Activated CD8-positive, alpha-beta memory T cell treated with anti-CD3 and anti-CD28 coated beads for 48 hours (primary cell): Measurements from ENCODE around the gene POGLUT2.

Source experiments
- DNase-seq, 3 experiments: peaks; one replicate each; pipeline ENCODE4 v3.0.0-alpha.2; 2020; ENCODE audit warnings: low read depth in 2 of 3, low spot score in 2 of 3

POGLUT2 gene

DNA sequence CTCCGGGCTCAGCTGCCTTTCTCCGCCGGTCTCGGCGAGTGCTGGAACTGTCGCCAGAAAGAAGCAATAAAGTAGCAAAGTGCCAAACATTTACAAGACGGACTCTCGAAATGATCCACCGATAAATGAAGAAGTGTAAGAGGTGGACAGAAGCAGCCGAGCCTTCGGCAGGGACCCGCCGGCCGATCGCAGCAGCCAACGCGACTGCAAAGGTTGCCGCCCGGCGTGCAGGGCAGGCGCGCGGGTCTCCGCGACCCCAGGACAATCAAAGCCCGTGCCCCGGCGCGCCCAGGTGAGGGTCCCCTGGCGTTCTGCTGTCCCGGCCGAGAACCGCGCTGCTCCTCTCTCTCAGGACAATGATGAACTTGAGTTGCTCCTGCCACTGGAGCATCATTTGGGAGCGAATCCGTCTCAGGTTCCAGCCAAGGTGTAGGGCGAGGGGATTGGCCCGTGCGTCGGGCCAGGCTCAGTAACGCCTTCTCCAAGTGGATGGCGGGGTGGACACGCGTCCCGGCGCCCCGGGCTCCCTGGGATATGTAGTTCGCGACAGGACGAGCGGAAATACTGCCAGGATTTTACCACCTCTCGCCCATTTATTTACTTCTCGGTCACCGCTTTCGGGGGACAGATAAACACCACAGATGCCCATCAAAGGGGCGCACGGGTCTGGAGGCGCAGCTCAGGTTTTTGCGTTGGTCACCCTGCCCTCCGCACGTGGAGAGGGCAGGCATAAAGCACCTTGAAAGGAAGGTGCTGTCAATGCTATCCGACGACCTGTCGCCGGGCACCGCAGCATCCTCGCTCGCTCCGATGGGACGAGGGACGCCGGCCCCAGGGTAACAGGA is at the start of gene POGLUT2, which contains the start of gene BIVM:
POGLUT2 (minus strand) TSS at position 396 of the 845 bp plus-strand sequence; CDS start at position 90, 306 bp downstream.
BIVM (plus strand) TSS at position 539 of the 845 bp plus-strand sequence. CDS start 8,149 bp downstream, outside the sequence.
- DNase-seq: peak; percentile 61 to 71 (median 69)

DNA sequence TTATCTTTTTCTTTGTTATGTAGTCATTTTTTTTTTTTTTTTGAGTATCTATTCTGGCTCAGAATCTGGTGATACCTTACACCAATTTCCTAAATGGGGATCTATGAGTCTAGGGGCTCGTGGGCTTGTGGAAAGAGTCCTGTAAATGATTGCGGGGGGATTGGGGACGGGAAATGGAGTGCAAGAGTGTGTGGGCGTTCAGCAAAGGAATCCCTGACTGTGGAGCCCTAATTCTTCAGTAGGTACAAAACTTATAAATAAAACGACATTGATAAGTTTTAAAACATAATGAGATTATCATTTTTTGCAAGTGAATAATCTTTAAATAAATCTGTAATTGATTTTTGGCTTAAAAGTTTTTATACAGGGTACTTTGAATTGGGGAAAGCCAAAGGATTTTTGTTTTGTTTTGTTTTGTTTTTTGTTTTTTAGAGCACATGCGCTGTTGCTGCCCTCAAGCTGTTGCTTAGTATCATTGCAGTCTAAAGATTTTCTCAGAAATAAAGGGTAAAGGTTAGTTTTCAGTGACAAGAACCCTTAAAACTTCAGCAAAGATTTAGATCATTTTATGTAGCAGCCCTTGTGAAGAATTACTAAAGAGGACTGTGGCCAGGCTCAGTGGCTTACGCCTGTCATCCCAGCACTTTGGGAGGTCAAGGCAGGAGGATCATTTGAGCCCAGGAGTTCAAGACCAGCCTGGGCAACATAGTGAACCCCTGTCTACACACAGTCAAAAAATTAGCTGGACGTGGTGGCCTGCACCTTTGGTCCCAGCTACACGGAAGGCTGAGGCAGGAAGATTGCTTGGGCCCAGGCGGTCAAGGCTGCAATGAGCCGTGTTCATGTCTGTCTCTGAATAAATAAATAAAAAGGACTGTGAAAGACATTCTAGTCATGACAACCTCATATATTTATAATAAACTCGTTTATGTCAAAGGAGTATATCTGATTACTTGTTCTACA is 48.8 kb upstream of the POGLUT2 start:
- DNase-seq: no peak

DNA sequence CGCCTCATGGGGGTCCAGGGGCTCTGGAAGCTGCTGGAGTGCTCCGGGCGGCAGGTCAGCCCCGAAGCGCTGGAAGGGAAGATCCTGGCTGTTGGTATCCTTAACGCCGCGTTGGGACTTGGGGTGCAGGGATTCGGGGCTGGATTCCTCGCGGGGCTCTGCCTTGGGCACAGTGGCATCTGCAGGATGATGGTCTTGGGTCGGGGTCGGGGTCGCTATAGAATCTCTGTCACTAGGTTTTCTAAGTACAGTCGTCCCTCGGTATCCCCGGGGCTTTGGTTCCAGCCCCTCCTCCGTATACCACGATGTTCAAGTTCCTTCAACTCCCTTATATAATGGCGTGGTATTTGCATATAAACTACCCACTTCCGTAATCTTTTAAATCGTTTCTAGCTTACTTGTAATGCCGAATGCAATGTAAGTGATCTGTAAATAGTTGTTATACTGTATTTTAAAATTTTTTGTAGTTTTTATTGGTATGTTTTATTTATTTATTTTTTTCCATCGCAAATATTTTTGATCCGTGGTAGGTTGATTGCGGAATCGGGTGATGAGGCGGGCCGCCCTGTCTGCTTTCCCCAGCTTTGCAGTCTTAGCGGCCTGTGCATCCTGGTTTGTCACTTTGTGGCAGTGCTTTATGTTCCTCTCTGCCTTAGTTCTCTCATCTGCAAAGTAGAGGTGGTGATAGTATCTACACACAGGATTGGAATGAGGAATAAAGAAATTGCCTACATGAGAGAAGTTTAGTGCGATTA is 47.7 kb upstream of the POGLUT2 start:
- DNase-seq: no peak

DNA sequence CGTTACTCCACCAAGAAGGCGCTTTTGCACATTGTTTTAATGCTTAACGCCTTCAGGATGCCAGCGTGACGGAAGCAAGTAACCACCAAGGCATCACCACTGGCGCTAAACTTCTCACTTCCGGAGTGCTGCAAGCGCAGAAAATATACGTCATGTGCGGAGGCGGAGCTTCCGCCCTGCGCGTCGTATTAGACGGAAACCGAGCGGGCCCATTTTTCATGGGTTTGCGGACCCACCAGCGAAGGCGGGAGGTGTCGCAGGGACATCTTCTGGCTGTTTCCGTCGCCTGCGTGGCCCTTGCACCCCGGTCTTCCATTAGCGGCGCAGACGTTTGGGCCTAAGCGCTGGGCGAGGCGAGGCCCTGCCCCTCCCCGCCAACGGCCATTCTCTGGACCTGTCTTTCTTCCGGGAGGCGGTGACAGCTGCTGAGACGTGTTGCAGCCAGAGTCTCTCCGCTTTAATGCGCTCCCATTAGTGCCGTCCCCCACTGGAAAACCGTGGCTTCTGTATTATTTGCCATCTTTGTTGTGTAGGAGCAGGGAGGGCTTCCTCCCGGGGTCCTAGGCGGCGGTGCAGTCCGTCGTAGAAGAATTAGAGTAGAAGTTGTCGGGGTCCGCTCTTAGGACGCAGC is 47.0 kb upstream of the POGLUT2 start, which contains the start of gene ERCC5:
ERCC5 (plus strand) TSS at position 403 of the 631 bp plus-strand sequence. CDS start 235 bp downstream, outside the sequence.
- DNase-seq: peak; percentile 88 to 97 (median 95)

DNA sequence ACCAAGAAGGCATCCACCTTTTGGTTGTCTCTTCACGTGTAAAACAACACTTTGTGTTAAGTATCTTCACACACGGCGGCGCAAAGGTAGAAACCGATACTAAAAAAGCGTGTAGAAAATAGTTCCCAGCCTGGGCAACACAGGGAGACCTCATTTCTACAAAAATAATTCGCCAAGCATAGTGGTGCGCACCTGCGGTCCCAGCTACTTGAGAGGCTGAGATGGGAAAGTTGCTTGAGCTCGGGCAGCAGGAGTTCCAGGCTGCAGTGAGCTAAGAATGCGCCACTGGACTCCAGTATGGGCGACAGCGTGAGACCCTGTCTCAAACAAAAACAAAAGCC is 46.5 kb upstream of the POGLUT2 start:
- no peak for DNase-seq

DNA sequence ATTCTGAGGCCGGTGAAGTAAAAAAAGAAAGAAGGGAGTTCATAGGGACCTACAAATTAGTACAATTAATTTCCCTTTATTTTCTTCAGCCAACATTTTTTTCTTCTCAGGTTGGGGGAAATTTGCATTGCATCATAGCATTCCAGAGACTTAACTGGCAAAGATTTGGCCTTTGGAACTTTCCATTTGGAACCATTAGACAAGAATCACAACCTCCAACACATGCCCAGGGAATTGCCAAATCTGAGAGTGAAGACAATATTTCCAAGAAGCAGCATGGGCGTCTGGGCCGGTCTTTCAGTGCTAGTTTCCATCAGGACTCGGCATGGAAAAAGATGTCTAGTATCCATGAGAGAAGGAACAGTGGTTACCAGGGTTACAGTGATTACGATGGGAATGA is 40.7 kb upstream of the POGLUT2 start:
- no peak for DNase-seq

DNA sequence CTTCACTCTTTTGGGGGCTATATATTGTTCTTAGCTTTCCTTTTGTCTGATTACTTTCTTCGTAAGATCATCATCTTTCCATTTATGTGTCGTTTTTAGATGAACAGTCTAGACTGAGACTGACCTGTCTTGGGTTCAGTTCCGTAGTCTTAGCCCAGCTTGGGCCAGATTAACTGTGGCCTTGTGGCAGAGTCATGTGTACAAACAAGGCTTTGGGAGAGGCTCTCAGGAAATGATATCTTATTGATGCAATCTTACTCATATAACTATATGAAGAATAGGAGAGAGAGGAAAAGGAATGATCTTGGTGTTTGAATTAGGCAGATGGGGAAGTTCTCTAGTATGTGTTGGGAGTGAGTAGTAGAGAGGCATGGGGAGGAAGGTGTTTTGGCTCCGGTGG is 40.2 kb upstream of the POGLUT2 start:
- no peak for DNase-seq

DNA sequence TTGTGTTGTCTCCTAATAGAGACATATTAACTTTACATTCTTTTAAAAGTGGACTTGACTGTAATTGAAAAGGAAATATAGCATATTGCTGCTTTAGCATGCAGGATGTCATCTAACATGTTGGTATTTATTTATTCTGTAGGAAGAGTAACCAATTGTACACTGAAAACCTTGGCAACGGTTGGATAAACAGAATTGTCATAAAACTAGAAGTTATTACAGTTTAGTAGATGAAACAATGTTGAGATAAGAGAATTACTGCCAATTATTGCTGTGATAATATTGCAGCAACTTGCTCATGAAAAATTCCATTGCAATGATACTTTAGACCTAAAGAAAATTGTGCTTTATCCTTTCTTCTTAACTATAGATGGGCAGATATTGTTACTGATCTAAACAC is 39.5 kb upstream of the POGLUT2 start:
- no peak for DNase-seq

DNA sequence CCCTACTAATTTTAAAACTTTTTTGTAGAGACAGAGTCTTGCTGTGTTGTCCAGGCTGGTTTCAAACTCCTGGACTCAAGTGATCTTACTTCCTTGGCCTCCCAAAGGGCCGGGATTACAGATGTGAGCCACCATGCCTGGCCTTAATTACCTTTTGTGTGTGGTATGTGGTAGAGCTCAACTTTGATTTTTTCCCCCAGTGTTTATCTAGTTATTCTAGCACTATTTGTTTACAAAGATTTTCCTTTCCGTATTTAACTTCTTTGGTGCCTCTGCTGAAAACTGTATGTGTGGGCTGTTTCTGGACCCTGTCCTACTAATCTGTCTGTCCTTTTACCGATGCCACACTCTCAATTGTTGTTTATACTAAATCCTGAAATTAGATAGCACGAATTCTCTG is 37.7 kb upstream of the POGLUT2 start:
- DNase-seq: no peak

DNA sequence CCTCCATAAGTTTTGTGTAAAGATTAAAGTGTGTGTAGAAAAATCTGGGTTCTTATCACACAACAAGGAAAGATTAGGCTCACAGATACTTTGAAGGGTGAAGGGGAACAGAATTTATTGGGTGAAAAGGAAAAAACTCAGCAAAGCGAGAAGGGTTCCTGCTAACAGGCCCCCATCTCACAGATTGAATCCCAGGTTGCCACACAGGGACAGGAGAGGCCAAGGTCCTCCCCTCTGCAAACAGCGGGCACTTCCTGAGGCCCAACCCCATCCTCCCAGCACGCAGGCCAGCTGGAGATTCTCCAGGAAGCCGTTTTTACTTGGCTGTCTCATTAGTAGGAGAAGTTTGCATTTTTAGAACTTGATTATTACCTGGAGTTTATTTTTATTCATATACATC is 31.9 kb upstream of the POGLUT2 start:
- DNase-seq: no peak

DNA sequence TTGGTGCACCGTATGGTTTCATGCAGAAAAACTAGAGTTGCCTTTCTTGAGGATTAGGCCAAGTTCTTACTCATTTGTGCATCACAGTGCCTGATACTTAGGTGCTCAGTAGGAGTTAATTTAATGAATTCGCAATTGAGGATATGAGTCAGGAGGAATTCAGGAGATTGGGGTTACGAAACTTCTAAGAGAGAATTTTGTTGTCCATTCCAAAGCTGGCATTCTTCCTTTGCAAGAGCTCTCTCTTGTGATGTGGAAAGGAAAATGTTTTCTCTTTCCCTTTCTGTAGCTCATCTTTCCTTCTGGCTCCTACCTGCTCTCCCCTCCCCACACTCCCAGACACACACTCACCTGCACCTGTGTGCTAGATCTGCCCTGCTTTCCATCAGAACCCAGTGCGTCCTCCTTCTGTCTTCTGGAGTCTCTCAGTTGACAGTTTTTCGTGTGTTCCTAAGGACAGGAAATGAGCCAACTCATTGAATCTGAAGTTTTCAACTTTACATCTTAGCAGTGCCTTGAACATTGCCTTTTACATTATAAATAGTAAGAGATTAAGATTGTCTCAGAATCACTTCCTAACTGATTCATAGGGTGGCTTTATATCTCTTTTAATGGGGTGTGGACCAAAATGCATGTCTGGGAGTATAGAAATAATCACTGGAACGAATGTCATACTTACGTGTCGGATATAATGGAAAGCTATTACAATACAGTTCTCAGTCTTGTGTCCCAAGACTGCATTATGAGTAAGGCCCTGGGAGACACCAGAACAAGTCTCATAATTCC is 27.3 kb upstream of the POGLUT2 start:
- DNase-seq: no peak

DNA sequence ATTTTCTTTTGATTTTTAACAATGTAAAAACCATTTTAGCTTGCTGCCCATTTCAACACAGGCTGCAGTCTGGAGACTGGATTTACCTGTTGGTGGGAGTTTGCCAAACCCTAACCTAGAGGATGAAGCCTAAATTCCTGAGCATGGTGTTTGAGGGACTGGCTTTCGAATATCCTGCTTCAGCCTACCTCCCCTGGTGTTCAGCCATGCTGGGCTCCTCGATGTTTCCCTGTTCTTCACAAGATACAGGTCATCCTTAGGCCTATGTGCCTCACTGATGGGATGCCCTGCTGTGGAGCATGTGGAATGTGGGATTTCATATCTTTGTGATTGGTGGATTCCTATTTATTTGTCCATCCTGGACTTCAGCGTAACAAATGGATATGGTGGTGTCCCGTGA is 26.6 kb upstream of the POGLUT2 start:
- DNase-seq: no peak

DNA sequence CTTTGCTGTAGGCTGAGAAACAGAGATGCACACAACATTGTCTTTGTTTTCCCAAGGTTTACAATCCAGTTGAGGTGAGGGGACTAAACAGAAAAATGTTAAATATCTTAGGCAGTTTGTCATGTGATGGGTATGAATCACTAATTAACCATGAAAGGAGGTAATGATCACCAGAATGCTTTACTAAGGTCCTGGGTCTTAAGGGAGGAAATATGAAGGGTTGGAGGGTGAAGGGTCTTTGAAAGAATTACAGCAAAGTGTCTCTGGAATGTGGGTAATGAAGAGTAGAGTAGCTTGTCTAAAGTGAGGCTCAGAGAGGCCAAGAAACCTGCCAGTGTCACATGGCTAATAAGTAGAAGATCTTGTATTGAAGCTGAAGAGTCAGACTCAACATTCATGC is 19.1 kb upstream of the POGLUT2 start:
- DNase-seq: no peak

DNA sequence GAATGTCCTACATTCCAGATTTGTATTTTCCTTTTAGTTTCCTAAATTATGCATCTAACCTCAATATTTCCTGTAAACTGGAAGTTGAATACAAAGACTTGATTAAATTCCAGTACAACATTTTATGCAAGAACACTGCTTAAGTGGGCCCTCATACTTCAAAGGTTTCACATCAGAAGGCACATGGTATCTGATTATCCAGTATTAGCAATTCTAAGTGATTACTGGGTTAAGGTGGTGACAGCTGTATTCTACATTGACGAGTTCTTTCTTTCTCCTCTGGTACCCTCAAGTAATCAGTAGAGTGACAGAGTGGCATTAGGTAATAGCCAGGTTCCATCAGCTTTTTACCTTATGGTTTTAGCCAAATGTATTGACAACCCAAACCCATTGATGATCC is 18.5 kb upstream of the POGLUT2 start:
- no peak for DNase-seq

DNA sequence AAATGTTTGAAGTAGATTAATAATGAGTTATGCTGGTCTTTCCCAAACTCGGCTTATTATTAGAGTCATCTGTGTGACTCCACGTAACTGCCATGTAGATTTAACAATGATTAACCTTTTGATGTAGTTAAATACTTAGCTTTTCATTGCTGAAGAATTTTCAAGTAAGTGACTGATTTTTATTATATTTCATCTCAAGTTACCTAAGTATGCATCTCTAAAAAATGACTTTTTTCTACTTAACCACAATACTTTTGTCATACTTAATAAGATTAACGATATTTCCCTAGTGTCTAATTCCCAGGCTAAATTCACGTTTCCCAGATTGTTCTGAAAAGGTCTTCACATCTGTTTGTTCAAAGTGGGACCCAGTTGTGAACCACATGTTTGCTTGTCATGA is 17.9 kb upstream of the POGLUT2 start:
- DNase-seq: no peak

DNA sequence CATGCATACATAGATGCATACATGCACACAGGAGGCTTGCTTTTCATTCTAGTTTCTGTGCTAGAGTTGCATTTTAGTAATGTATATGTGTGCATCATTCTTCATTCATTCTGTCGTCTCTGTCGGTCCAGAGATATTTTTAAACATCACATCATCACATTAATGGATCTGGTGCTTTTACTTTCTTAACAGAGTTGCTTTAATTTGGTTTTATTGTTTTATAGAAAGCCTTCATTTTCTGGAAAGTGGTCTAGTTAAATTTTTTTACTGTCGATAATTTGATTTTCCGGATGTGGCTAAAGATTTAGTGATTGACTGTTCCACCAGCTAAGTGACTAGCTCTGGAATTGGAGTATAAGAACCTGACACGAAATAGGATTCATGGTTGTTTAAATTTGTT is 17.0 kb upstream of the POGLUT2 start:
- no peak for DNase-seq

DNA sequence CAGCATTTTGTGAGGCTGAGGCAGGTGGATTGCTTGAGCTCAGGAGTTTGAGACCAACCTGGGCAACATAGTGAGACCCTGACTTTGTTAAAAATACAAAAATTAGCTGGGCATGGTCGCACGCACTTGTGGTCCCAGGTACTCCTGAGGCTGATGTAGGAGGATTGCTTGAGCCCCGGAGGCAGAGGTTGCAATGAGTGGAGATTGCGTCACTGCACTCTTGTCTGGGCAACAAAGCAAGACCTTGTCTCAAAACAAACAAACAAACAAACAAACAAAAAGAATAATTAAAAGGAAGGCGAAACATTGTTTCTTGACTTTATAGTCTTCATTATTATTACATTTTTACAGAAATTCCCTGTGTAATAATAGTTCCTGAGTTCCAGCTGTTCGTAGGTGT is 16.0 kb upstream of the POGLUT2 start:
- DNase-seq: no peak

DNA sequence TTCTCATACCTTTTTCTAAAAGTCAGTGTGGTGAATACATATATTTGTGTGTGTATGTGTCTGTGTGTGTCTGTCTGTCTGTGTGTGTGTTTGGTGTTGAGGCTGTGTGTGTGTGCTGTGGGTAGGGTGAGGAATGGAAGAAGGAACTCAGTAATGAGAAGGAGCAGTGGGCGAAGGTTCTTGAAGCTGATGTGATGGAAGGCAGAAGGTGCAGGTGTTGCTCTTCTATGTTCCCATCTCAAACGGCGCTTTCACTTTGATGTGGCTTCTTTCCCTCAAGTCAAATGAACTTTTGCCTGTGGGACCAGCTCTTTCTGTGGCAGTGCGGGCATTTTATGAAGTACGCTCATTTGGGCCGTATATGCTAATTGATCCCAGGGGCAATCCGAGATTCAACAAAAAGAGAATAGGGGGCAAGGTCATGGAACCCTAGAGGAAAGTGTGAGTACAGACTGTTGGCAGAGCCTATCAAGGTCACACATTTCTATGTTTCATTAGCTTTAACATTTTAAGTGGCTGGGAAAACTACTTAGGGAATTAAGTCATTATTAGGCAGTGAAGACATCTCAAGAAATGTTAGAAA is 15.3 kb upstream of the POGLUT2 start:
- DNase-seq: no peak

DNA sequence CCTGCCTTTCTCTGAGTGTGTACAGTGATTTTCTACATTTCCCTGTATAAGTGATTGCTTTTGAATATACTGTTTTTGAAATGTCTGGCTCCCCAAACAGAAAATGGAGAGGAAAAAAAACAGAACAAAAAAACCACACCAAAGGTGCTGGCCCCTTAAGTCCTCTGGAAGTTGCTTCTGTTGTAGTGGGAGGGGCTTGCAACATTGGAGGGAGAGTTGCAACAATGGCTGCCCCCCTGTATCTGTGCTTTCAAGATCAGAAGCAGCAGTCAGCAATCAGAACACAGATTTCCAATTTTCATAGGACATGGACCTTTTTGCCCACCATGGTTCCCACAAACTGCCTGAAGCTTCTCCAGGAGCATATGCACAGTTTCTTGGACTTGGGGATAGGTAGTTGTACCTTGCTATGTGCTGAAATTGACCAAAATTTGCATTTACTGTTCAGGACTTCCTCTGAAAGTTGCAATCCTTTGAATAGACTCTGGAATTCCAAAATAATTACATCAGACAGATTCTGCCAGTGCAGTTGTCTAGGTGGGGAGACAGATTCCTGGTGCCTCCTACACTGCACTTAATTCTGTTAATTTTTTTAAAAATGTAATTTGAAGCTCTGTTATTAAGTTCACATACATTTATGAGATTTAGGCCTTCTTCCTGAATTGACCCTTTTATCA is 14.0 kb upstream of the POGLUT2 start:
- DNase-seq: no peak
